Spleen (tissue), 7 donors: Measurements from ENCODE around the gene TMEM40.

Source experiments
- CTCF ChIP-seq, 11 experiments: fragments of 200-600 bp in 7 of 11; fragments of 450-650 bp in 4 of 11; sonication (generic) in 4 of 11; IDR thresholded peaks in 8 of 11; conservative IDR thresholded peaks in 3 of 11; 1 replicate in 7 of 11; 2 replicates in 4 of 11; pipeline versions ENCODE4 v1.4.0 to v1.8.0; 2016 to 2021; ENCODE audit warnings: antibody characterized with exemption in 11 of 11, inconsistent platforms in 4 of 11, mild to moderate bottlenecking in 1 of 11
- POLR2A ChIP-seq, 3 donors: fragments of 450-650 bp; IDR thresholded peaks; one replicate each; pipeline ENCODE4 v1.5.1; 2017; ENCODE audit warnings: antibody characterized with exemption in 3 of 3, mild to moderate bottlenecking in 1 of 3
- donor health status: DM: no; HTN: no; CAD: no; lungs with moderate emphysema.
- donor health status: DM: no; HTN: no; CAD: no.
- donor health status: DM: no; HTN: no; CAD: no.

- TF ChIP-seq POLR2A (IDR thresholded peaks at IDR 0.05) (no peak), CTCF (IDR thresholded peaks at IDR 0.05 in 8 of 11, conservative IDR thresholded peaks at IDR 0.05 in 3 of 11) (no peak)
Measured at GRCh38 chr3:12768579-12769527, 9.8 kb upstream of the TMEM40 start.
